NCI-H460 (cell line): ENCODE results near the gene TBK1. TPM values are rescaled to one million over a fixed set of nuclear protein-coding genes. Genes with fewer than 3 reads are reported as not detected.
"Not testable (repeated sequence)": the region's sequence is repeated elsewhere in the genome, so short reads cannot be mapped to it uniquely, and the experiment has no call there.

Experiments used
- DNase-seq: peaks from one replicate; pipeline ENCODE4 v3.0.0-alpha.2; 2016; ENCODE audit warnings: low read depth; ENCODE audit errors: extremely low read depth
- total RNA-seq: library from RNA; depleted of rRNA; stranded (reverse); fragments of >200 nt; shearing (Covaris generic); gene quantifications from 2 replicates; pipeline ENCODE4 v1.2.3, GENCODE V29; 2014

TBK1 gene
- total RNA-seq, 1 experiment from 2014 or later: 61.1 TPM

DNA sequence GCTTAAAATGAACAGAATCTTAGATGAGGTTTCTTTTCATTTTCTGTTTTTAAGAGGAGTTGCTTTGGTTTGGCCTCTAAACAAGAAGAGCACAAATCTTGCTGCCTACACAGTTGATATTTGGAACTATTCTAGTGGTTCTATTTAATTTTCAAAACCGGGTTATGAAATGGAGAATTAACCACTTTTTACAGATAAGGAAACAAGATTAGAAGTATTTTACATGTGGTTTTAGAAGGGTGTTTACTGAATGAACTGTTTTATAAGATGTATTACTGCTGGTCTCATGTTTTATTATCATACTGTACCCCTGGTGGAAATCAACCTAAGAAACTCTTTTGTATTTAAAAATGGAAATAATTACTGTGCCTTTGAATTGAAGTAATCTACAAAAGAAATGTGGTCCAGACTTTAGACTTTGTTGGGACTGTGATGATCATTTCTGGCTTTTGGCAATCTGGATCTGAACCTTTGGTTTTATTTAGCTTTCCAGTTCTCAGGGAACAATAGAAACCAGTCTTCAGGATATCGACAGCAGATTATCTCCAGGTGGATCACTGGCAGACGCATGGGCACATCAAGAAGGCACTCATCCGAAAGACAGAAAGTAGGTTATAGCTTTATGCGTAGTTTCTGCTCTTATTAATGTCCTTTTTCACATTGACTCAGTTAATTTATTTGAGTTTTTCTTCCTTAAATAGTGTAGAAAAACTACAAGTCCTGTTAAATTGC, 43.2 kb downstream of the TBK1 start:
- no peak for DNase-seq

DNA sequence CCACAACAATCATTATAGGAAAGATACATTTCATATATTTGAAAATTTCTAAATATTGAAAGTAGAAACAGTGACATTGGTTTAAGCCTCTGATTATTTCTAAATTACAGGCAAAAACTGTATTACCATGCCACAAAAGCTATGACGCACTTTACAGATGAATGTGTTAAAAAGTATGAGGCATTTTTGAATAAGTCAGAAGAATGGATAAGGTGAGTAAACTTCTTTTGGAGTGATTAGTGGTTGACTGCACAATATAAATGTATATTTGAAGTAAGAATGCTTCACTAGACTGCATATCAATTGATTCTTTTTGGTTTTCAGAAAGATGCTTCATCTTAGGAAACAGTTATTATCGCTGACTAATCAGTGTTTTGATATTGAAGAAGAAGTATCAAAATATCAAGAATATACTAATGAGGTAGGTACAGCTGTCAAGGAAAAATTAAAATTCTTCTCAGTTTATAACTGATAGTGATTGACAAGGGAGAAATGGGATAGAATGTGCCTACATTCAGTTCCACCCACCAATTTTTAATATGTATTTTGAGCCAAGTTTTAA, 45.0 kb downstream of the TBK1 start:
- no peak for DNase-seq

DNA sequence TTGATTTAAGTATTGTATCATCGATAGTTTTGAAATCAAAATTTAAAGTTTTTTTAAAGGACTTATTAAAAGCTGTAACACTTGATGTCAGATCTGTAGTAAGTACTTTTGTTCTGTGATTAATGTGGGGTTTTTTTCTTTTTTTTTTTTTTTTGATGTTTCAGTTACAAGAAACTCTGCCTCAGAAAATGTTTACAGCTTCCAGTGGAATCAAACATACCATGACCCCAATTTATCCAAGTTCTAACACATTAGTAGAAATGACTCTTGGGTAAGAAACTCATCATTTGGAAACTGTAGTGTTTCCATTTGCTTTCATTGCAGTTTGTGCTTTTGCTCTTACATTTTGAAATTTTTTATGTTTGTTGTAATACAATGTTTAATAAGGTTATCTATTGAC, 45.6 kb downstream of the TBK1 start:
- no peak for DNase-seq

DNA sequence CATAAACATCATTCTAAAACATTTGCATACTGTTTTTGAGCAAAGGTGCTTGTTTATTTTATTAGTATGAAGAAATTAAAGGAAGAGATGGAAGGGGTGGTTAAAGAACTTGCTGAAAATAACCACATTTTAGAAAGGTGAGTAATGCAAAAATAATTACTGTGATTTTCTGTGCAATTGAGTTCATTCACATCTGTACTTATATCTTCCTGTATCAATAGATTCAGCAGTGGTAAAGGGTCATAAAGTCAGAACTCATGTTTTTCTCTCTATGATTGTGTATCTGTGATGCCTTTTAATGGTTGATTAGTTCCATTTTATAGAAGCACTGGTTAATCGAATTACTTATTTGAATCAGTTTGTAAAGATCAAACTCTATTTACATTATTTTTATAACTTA, 46.0 kb downstream of the TBK1 start:
- no peak for DNase-seq

DNA sequence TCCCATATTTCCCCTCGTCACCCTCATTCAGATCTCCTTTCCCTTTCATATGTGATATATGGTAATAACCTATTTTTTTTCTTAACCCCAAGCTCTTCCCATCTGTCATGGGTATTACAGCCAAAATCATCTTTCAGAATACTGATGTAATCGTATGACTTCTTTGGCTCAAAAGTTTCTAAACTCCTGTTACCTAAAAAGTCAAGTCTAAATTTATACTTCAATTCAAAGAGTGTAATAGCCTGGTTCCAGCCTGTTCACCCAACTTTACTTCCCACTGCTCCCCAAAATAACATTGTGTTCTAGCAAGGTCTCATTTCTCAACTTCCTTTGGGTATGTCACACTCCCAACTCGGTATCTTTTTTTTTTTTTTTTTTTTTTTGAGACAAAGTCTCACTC, 48.5 kb downstream of the TBK1 start:
- DNase-seq: no peak

DNA sequence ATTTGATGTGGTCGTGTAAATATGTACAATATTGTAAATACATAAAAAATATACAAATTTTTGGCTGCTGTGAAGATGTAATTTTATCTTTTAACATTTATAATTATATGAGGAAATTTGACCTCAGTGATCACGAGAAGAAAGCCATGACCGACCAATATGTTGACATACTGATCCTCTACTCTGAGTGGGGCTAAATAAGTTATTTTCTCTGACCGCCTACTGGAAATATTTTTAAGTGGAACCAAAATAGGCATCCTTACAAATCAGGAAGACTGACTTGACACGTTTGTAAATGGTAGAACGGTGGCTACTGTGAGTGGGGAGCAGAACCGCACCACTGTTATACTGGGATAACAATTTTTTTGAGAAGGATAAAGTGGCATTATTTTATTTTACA, 49.6 kb downstream of the TBK1 start:
- DNase-seq: no peak

GRCh38 chr12:64506955-64507354, 55.0 kb downstream of the TBK1 start:
- no peak for DNase-seq

DNA sequence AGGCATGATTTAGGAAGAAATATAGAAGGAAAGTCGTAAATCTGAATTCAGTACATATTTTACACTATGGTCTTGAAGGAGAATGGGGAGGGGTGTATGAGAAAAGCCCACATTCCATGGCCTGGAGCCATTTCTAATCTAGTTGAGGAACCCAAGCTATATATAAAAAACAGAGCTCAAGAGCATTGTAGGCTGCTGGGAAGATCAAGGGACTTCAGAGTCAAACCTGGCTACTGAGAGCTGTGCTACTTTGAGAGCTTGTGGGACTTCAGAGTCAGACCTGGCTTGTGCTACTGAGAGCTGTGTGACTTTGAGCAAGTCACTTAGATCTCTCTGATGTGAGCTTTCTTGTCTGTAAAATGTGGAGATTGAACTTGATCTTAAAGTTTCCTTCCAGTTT, 58.7 kb downstream of the TBK1 start:
- DNase-seq: no peak

DNA sequence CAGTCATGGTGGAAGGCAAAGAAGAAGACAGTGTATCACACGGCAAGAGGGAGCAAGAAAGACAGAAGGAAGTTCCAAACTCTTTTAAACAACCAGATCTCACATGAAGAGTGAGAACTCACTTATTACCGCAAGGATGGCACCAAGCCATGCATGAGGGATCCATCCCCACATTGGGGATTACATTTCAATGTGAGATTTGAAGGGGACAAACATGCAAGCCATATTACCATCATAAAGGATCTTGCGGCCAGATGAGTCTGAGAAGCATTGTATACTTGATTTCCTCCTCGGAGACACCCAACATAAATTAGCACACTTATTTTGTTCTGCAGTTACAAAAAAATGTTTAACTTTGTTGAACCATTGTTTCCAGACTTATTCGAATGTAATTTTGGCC, 66.5 kb downstream of the TBK1 start:
- DNase-seq: no peak

GRCh38 chr12:64521833-64522232, 69.9 kb downstream of the TBK1 start:
- DNase-seq: no peak

GRCh38 chr12:64522316-64522715, 70.4 kb downstream of the TBK1 start:
- no peak for DNase-seq

DNA sequence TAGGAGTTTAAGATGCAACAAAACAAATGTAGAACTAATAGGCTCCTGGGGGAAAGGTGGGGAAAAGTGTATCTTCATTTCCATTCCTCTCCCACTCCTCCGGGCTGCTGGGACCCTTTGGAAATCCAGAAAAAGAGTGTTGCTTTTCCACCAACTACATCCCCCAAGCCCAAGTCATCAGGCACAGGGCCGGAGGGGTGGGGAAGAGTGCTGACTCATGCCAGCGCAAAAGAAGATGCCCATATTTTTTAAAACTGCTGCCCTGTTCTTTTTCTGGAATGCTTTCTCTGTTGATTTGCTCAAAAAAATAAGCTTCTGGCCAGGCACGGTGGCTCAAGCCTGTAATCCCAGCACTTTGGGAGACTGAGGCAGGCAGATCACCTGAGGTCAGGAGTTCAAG, 70.9 kb downstream of the TBK1 start:
- no peak for DNase-seq

DNA sequence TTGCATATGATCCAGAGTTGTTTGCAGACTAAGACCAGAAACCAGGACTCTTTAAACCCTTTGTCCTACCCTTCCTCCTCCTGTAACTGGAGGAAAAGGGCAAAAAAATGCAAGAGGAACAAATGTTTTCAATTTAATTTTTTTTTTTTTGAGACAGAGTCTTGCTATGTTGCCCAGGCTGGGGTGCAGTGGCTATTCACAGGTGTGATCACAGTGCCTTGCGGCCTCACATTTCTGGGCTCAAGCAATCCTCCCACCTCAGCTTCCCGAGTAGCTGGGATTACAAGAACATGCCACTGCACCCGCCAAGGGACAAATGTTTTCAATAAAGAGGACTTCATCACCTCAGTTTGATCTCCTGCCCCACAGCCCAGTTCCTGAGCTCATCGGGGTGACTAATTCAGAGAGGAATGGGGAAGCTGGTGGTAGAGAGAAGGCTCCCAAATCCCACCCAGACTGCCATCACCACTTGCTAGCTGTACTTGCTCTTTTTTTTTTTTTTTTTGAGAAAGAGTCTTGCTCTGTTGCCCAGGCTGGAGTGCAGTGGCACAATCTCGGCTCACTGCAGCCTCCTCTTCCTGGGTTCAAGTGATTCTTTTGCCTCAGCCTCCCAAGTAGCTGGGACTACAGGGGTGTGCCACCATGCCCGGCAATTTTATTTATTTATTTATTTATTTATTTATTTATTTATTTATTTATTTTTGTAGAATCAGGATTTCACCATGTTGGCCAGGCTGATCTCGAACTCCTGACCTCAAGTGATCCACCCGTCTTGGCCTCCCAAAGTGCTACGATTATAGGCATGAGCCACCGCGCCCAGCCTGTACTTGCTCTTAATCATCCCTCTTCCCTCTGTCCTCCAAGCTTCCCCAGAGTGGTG, 71.9 kb downstream of the TBK1 start:
- not testable (repeated sequence) for DNase-seq

DNA sequence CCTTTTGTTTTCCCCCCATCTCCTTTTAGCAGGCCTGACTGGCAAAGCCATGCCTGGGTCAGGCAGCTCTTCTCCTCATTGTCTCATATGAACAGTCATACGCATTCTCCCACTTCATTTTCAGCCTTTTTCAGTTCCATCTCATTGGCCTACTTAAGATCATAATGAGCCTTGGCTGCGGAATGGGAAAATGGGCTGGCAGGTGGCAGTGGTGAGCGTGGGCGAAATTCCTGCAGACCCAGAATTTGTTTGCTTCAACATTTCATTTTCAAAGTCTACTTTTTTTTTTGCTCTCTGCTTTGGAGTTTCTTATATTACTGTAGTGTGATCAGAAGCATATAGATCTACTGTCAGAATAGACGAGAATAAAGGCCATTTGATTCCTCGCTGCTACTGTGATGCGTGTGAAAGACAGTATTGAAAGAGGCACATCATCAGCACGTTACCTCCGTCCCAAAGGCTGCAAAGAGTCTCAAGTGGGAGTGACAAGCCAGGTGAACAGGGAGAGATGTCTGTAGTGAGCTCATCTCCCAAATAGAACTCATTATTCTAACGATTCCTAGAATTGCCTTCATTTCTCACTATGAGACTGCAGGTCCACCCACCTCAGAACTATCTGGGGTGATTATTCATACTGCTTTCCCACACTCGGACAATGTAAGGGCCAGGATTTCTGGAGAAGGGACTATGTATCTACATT, 73.7 kb downstream of the TBK1 start:
- no peak for DNase-seq

DNA sequence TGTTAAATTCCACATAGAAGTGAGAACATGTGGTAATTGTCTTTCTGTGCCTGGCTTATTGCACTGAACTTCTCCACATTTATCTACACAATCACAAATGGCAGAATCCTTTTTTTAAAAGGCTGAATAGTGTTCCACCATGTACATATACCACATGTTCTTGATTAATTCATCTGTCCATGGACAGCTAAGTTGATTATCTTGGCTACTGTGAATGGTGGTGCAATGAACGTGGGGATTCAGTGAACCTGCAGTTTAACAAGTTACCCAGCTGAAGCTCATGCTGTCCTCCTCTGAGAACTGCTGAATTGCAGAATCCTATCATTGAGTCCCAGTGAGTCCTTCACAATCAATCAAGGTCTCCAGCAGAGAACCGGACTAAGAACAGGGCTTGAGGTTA, 74.9 kb downstream of the TBK1 start:
- no peak for DNase-seq

- DNase-seq: no peak
Measured at GRCh38 chr12:64528616-64529015, 76.7 kb downstream of the TBK1 start.

GRCh38 chr12:64530566-64530965, 78.6 kb downstream of the TBK1 start:
- DNase-seq: no peak

- DNase-seq: no peak
Measured at GRCh38 chr12:64531665-64532334, 79.9 kb downstream of the TBK1 start.

DNA sequence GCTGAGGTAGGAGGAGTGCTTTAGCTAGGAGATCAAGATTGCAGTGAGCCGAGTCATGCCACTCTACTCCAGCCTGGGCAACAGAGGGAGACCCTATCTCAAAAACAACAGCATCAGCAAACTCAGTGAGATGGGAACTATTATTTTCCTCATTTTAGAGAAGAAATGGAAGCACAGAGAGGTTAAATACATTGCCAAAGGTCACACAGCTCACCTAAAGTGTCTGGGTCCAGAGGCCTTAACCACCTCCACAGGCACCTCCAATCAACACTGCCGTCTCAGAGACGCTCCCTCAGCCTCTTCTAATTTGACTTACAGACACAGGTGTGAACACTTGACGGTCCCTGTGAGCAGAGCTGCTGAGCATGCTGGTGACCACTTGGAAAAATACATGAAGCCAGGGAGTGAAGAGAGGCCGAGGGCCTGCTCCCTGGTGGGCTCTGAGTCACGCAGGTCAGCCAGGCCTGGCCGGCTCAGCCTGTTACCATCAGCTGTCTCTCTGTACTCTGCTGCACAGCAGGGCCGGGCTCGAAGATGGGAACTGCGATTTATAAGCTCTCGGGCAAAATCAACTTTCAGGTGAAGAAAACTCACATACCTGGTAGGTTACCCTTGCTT, 80.9 kb downstream of the TBK1 start:
- no peak for DNase-seq

DNA sequence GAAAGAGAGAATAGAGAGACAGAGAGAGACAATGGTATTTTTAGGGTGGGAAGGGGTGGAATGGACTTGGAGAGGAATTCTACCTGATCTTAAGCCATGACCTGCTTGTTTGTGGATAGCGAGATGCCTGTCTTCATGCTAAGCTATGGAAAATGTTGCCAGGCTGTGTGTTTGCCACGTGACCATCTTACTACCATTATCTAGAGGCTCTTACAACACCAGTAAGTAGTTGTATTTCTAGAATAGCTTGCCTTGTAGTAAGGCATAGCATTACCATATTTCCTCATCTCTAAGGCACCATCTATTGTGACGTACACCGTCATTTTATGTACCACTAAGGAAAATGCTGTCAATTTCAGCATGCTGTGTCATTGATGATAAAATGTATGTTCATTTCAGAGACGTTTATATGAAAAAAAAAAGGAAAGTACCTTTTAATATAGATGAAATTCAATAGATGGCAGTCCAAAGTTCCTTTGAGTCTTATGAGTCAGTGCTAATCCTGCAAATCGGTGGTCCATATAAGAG, 82.8 kb downstream of the TBK1 start:
- DNase-seq: no peak
